HL-60/S4 treated with retinoic acid at 250 ng/mL for 4 days and 3 days (cell line): ENCODE data around the gene MAPK8IP2.
"Not testable (repeated sequence)": the region's sequence is repeated elsewhere in the genome, so short reads cannot be mapped to it uniquely, and the experiment has no call there.

Experiments
- in situ Hi-C: fragments of 300-500 bp; cut with MboI; formaldehyde crosslinking; loops from 2 replicates; pipeline ENCODE4 v1.7.0; 2022; ENCODE audit warnings: low sequenced_read_pairs

Gene MAPK8IP2

DNA sequence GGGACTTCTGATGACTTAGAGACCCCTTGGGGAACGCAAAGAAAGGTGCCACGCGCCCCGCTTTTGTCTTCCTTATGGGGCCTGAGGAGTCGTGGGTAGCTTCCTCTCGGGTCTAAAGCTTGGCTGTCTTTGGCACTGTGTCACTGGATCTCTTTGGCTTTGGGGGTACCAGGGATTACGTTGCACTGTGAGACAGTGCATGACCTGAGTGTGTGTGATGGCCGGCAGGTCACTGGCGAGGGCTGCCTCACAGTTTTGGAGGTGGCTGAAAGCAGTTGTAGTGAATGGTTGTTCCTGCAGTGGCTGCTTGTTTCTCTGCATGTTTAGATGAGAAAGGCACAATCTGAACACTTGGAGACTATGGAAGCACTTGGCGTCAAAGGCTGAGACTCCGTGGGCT lies 33.2 kb downstream of the MAPK8IP2 start:
- in situ Hi-C loops: no loop called here

DNA sequence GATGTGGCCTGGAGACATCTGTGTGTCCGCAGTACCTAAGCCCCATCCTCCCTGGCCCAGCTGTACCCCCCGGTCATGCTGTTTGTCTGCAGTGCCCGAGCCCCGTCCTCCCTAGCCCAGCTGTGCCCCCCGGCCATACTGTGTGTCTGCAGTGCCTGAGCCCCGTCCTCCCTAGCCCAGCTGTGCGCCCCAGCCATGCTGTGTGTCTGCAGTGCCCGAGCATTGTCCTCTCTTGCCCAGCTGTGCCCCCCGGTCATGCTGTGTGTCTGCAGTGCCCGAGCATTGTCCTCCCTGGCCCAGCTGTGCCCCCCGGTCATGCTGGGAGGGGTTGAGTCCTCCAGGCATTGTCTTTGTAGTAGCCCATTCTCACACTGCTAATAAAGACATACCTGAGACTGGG lies 35.0 kb downstream of the MAPK8IP2 start:
- in situ Hi-C loops: no loop called here

DNA sequence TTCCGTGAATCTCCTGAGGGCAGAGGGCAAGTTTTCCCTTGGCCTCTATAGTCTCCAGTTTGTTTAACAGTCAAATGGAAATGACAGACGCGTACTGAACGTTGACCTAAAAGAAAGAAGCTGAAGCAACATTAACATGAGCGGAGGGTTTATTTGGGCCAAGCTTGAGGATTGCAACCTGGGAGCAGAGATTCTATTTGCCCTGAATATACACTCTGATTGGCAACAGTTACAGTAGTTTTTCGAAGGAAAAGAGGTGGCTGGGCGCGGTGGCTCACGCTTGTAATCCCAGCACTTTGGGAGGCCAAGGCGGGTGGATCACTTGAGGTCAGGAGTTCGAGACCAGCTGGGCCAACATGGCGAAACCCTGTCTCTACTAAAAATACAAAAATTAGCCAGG lies 39.7 kb downstream of the MAPK8IP2 start:
- in situ Hi-C loops: not testable (repeated sequence)

DNA sequence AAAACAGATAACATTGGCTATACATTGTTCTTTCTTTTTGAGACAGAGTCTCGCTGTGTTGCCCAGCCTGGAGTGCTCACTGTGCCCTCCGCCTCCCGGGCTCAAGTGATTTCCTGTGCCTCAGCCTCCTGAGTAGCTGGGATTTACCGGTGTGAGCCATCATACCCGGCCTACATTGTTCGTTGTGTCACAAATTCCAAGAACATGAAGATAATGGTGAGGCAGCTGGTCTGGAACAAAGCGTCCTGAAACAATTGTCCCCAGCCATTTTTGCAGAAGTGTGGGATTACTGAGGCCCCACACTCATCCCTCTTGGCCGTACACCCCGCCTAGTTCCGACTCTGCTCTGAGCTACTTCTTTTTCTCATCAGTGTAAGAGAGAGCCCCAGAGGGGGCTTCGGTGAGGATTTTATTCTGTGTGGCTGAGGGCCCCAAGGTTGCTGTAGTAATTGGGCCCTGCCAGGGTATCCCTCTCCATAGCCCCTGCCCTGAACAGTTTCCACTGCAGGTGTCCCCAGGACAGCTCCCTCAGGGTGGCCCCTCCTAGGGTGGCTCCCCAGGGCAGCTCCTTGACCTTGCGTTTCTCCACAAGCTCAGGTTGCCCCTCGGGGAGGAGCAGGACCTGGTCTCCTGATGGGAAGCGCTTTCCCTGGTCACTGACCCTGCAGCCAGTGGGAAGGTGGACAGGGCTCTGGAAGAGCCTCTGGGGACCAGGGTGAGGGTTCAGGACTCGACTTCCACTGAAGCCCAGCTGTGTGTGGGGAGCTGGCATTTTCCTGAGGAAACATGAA lies 40.5 kb downstream of the MAPK8IP2 start:
- in situ Hi-C loops: no loop called here

DNA sequence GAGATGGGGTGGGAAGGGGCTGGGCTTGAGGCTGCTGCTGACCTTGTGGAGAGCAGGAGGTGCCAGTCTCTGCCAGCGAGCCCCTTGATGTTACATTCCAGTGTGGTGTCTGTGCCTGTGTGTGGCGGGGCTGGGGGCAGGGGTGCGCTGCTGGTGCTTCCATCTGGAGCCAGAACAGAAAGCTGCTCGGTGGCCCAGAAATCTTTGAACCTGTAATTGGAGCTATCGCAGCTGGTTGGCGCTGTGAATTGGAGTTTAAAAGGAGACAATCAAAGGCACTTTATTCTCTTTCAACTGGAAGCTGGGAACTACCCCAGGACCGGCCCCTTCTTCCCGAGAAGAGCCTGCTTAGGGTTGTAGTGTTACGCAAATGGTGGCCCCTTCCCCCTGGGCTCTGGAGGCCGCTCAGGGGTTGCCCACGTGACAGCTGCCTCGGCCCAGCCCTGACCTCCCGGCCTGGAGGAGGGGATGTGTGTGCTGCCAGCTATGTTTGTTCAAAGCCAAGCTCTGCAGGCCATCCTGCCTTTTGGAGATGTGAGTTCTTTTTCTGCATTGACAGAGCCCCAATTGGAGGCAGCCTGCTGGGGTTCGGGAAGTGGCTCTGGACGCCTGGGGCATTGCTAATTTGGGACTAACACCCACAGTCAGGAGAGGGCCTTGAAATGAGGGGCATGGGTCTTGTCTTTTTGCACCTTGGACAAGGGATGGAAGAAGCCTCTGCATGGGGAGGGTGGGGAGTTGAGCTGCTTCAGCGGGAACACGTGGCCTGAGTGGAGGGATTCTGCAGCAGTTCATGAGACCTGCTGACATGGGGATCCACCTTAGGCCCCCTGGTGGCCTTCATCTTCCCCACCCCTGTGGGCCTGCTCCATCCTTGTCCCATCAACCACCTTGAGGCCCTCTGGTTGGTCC lies 41.4 kb downstream of the MAPK8IP2 start:
- in situ Hi-C loops: no loop called here

DNA sequence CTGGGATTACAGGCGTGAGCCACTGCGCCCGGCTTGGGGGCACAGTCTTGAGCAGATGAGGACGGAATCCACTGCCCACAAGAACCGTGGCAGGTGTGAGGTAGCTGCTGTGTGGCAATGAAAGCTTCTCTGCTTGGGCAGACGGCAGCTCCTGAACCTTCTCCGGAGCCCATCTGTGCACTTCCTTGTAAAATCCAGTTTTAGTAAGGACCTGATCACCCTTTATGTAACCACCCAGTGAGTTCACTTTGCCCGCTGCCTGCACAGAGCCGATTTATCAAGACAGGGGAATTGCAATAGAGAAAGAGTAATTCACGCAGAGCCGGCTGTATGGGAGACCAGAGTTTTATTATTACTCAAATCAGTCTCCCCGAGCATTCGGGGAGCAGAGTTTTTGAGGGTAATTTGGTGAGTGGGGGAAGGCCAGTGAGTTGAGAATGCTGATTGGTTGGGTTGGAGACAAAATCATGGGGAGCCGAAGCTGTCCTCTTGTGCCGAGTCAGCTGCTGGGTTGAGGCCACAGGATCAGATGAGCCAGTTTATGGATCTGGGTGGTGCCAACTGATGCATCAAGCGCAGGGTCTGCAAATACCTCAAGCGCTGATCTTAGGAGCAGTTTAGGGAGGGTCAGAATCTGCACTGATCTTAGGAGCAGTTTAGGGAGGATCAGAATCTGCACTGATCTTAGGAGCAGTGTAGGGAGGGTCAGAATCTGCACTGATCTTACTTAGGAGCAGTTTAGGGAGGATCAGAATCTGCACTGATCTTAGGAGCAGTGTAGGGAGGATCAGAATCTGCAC lies 42.6 kb downstream of the MAPK8IP2 start:
- in situ Hi-C loops: not testable (repeated sequence)

DNA sequence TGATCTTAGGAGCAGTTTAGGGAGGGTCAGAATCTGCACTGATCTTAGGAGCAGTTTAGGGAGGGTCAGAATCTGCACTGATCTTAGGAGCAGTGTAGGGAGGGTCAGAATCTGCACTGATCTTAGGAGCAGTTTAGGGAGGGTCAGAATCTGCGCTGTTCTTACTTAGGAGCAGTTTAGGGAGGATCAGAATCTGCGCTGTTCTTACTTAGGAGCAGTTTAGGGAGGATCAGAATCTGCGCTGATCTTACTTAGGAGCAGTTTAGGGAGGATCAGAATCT lies 43.2 kb downstream of the MAPK8IP2 start:
- in situ Hi-C loops: not testable (repeated sequence)

DNA sequence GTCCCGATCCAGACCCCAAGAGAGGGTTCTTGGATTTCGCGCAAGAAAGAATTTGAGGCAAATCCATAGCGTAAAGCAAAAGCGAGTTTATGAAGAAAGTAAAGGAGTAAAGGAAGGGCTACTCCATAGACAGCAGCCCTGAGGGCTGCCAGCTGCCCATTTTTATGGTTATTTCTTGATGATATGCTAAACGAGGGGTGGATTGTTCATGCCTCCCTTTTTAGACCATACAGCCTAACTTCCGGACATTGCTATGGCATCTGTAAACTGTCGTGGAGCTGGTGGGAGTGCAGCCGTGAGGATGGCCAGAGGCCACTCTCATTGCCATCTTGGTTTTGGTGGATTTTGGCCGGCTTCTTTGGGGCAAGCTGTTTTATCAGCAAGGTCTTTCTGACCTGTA lies 52.7 kb downstream of the MAPK8IP2 start:
- in situ Hi-C loops: no loop called here

DNA sequence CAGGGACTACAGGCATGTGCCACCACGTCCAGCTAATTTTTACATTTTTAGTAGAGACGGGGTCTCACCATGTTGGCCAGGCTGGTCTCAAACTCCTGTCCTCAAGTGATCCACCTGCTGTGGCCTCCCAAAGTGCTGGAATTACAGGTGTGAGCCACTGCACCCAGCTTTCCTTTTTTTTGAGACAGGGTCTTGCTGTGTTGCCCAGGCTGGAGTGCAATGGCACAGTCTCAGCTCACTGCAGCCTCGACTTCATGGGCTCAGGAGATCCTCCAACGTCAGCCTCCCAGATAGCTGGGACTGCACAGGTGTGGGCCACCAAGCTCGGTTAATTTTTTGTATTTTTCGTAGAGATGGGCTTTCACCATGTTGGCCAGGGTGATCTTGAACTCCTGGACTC lies 54.1 kb downstream of the MAPK8IP2 start:
- in situ Hi-C loops: not testable (repeated sequence)

DNA sequence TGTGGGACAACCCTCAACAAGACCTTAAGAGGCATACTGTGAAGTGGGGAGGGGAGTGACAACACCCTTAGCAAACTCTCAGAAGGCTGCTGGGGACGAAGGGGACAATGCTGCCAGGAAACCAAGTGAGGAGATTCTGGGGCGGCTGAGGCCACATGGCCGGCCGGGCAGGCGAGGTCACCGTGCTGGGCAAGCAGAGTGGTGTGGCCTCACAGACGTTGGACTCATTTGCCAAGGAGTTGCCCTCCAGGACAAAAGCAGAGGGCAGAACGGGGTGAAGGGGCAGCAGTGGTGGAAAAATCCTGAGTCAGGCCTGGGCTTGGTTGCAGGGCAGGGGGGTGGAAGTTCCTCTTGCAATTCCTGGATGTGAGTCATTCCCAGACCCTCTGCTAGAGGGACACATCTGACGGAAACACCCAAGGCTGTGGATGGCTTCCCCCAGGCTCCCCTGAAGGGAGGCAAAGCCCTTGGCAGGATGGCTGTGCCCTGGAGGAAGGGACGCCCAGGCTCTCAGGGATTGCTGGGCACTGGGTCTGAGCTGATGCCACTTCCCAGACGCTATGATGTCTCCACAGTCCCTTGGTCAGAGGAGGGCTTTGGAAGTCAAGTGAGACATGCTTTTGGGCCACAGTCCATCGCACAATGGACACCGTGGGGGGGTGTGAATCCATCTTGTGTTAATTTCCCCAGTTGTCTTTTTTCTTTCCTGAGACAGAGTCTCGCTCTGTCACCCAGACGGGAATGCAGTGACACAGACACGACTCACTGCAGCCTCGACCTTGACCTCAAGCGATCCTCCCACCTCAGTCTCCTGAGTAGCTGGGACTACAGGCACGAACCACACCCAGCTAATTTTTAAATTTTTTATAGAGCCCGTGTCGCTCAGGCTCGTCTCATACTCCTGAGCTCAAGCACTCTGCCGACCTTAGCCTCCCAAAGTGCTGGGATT lies 55.8 kb downstream of the MAPK8IP2 start:
- in situ Hi-C loops: no loop called here

DNA sequence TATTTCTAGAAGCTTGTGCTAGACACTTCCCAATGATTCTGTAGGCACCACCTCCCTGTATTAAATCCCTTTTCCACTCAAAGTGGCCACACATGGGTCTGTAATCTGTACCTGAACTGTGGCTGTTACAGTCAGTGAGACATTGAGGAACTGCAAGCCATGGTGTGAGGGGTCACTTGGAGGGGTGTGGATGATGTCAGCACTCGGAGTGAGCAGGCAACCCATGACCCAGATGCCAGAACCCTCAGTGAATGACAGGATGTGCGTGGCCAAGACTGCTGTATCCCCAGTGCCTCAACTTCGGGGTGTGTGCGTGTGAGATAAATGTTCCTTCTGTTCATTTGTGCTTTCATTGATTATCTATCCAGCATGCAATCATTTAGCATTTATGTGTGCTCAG lies 57.3 kb downstream of the MAPK8IP2 start:
- in situ Hi-C loops: no loop called here

DNA sequence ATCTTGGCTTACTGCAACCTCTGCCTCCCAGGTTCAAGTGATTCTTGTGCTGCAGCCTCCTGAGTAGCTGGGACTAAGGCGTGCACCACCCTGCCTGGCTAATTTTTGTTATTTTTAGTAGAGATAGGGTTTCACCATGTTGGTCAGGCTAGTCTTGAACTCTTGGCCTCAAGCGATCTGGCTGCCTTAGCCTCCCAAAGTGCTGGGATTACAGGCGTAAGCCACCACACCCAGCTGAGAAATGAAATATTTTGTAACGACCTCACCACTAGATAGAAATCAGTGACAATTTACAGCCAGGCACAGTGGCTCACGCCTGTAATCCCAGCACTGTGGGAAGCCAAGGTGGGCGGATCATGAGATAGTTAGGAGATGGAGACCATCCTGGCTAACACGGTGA lies 59.1 kb downstream of the MAPK8IP2 start:
- in situ Hi-C loops: not testable (repeated sequence)

DNA sequence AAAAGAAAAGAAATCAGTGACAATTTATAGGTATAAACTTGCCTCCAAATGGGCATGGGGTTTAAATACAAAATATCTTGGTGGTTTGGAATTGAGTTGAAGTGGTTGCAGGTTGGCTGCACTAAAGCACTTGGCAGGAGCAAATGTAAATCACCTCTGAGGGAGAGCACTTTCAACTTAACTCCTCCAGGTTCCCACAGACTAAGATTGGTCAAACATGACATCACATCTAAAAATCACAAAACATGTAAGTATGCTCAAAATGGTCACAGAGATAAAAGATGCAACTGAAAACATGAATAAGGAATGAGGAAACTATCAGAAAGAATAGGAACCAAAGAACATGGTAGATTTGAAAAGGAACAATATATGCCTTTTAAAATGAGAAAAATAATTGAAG lies 59.7 kb downstream of the MAPK8IP2 start:
- in situ Hi-C loops: no loop called here
